Measurements from ENCODE around the gene CCNI.

DNA sequence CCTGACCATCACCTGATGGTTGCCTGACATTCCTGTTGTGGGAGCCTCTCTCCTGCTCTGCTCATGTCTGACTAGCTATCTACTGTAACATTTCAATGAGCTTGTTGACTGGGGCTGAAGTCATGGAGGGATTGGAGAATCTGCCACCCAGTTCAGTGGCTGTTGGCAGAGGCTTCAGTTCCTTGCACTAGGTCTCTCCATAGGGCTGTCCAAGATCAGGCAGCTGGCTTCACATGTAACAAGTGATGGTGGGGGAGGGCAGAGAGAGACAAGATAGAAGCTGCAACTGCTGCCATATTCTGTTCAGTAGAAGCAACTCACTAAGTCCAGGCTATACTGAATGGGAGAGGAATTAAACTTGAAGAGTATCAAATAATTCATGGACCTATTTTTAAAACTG, 14.1 kb upstream of the CCNI start:
- TF ChIP-seq, protein P1, sequence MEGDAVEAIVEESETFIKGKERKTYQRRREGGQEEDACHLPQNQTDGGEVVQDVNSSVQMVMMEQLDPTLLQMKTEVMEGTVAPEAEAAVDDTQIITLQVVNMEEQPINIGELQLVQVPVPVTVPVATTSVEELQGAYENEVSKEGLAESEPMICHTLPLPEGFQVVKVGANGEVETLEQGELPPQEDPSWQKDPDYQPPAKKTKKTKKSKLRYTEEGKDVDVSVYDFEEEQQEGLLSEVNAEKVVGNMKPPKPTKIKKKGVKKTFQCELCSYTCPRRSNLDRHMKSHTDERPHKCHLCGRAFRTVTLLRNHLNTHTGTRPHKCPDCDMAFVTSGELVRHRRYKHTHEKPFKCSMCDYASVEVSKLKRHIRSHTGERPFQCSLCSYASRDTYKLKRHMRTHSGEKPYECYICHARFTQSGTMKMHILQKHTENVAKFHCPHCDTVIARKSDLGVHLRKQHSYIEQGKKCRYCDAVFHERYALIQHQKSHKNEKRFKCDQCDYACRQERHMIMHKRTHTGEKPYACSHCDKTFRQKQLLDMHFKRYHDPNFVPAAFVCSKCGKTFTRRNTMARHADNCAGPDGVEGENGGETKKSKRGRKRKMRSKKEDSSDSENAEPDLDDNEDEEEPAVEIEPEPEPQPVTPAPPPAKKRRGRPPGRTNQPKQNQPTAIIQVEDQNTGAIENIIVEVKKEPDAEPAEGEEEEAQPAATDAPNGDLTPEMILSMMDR (IDR thresholded peaks at IDR 0.05), result no peak
- TF ChIP-seq POLR2A (IDR thresholded peaks at IDR 0.05), result no peak
